ENCODE data around the gene UBE3A.
"Not testable (repeated sequence)": the region's sequence is repeated elsewhere in the genome, so short reads cannot be mapped to it uniquely, and the experiment has no call there.

The UBE3A gene

DNA sequence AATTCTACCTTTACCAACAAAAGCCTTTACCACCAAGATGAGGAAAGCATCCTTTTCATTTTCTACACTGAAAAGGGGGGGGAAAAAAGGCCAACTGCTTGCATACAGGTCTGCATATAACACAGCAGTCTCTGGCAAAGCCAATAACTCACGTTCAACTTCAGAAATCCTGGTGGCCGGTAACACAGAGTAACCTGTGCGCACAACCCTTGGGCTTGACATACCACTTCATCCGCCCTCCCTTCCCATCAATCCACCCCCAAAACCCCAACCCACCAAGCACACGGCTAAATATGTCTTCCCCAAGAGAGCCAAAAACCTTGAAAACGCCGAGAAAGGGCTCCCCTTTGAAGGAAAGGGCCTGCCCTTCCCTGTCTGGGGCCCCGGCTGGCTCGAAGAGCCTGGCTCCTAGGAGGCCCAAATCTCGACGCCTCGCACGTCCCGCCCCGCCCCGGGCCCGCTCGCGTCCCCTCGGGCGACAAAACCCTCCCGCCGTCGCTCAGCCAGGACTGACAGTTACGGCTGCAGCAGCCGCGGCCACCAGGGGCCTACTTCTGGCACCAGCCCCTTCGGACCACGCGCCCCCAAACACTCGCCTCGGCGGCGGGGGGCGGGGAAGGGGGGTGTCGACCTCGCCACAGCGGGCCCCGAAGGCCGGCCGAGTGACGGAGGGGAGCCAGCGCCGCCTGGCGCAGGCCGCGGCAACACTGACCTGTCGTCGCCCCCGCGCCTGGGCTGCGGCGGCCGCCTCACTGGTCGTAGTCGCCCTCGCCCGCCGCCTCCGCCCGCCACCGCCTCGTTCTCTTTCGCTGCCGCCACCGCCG is 835 bp downstream of the UBE3A start:
- DNase-seq = peak; percentile 24 to 36

DNA sequence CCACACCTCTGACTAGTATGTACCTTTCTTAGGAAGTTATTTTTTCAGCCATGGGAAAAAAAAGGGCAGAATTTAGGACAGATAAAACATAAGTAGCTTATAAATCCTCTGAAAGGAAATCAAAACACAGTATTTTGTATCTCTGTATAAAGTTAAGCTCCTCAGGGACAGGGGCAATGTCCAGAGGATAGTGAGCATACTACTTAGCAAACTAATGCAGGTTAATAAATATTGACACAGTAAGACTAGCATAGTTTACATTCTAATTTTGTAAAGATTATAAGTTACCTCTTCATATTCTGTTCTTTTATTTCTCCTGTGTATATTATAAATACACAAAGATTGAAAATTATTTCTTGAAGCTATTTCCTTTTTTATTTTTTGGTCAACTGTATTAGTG is 2.1 kb downstream of the UBE3A start:
- DNase-seq = no peak

- no peak for DNase-seq
Measured at GRCh38 chr15:25435474-25436243, 3.2 kb downstream of the UBE3A start.

GRCh38 chr15:25433118-25433865 is 5.5 kb downstream of the UBE3A start:
- DNase-seq = no peak

GRCh38 chr15:25431836-25432561 is 6.8 kb downstream of the UBE3A start:
- no peak for DNase-seq

DNA sequence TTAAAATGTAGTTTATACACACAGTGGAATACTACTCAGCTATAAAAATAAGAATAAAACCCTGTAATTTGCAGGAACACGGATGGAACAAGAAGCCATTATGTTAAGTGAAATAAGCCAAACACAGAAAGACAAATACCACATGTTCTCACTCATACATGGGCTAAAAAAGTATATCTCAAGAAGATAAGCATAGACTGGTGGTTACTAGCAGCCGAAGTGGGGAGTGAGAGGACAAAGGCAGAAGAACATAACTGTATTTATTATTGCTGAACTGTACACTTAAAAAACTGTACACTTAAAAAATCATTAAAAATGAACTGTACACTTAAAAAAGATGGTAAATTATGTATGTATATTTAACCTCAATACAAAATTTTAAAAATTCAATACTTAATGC is 11.0 kb downstream of the UBE3A start:
- DNase-seq = no peak

DNA sequence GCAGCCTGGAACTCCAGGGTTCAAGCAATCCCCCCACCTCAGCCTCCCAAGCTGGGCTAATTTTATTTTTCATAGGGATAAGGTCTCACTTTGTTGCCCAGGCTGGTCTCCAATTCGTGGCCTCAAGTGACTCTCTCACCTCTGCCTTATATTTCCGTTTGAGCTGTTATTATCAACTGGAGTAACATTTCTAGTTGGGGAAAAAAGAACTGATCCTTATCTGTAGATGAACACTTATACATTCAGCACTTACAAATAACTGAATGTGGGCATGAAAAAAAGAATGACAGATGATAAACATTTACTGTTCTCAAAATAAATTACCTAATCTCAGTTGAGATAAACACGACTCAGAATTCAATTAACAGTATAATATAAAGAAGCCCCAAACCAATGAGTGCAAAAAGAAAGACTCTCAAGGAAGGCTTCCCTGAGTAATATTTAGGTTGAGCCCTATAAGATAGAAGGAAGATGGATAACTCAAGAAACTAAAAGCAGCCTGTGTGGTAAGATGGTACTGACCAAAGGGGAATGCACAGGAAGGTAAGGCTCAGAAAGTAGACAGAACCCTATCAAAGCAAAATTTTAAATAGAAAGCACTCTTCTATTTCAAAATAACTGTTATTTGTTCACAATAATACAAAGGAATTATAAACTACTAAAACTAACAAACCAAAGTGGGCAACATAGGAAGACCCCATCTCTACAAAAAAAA is 11.8 kb downstream of the UBE3A start:
- no peak for DNase-seq

- no peak for DNase-seq
Measured at GRCh38 chr15:25424073-25424472, 14.8 kb downstream of the UBE3A start.

DNA sequence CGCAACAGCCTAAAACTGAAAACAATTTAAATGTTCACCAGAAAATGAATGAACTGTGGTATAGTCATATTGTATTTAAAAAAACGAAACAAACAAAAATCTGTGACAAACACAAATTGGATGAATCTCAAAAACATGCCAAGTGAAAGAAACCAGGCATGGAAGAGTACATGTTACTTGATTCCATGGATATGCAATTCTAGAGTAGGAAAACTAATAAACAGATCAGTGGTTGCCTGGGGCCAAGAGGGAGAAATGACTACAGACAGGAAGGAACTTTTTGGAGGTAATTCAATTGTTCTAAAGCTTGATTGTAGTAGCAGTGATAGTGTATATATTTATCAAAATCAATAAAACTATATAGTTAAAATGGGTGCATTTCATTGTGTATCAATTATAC is 16.8 kb downstream of the UBE3A start:
- no peak for DNase-seq

DNA sequence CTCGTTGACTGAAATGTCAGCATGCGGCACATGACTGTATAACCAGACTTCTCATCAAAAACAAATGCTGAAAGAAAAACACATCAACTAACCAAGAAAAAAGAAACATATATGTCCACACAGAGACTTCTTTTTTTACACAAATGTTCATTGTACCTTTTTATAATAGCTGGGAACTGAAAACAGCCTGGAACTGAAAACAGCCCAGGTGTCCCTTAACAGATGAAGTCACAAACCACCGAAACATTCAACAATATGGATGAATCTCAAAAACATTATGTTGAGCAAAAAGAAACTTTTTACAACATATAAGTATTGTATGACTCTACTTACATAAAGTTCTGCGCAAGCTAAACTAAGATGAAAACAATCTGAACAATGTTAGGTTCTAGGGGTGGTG is 20.6 kb downstream of the UBE3A start:
- DNase-seq = no peak

- no peak for DNase-seq
Measured at GRCh38 chr15:25417604-25418003, 21.2 kb downstream of the UBE3A start.

- DNase-seq = no peak
Measured at GRCh38 chr15:25416693-25417092, 22.1 kb downstream of the UBE3A start.

- no peak for DNase-seq
Measured at GRCh38 chr15:25415707-25416106, 23.1 kb downstream of the UBE3A start.

DNA sequence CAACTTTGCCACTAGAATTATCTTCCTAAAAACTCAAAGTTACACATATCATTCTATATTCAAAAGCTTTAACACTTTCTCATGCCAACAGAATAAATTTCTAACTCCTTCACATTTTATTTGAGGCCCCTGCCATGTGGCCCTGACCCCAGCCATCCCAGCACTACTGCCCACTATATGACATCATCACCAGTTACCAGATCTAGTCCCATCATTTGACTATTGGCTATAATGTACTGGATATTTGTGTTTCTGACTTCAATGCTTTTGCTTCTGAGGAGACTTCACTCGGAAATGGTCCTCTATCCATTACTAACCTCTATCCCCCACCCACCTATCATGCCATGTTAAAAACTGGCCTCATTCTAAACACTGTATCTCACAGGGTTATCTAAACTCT is 23.6 kb downstream of the UBE3A start:
- DNase-seq = no peak

- no peak for DNase-seq
Measured at GRCh38 chr15:25410649-25411048, 28.2 kb downstream of the UBE3A start.

DNA sequence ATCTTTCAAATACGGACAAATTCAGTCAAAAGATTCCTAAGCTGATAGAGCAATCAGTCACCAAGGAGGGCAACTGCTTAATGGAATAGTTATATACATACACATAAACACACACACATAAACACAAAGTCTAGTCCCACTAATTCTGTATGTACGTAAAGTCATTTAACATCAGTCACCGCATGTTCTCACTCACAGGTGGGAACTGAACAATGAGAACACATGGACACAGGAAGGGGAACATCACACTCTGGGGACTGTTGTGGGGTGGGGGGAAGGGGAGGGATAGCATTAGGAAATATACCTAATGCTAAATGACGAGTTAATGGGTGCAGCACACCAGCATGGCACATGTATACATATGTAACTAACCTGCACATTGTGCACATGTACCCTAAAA is 29.1 kb downstream of the UBE3A start:
- DNase-seq = not testable (repeated sequence)

DNA sequence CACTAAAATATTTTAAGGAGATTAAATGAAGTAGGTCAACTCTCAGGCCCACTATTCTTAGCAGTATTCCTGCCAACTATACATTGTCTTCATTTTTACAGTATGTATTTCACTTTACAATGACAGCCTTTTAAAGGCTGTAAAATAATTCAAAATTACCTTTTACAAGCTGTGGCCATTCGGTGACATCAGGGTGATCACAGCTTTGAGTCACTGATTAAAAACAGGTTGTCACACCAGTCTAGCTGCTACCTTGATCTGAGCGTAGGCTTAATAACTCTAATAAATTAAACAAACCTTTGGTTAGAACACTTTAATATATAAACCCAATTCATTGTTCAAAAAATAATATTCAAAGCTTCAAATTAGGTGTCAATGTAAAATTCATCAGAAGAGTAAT is 29.9 kb downstream of the UBE3A start:
- DNase-seq = no peak

DNA sequence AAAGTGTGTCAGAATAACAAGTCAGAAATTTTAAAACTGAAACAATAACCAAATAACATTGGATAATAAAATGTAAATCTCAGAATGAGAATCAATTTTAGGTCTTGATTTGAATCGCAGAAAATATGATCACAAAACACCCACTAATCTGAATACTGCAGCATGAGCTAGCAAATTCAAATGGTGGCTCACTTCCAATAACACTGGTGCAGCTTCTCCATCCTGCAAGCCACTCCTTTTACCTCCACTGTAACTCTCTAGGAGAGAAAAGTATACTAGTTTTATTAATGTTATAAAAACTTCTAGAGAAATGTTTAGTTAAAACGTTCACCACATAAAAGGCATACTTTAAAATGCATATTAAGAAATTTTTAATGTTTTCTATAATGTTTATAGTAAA is 30.4 kb downstream of the UBE3A start:
- no peak for DNase-seq

- no peak for DNase-seq
Measured at GRCh38 chr15:25407950-25408349, 30.9 kb downstream of the UBE3A start.

- no peak for DNase-seq
Measured at GRCh38 chr15:25406846-25407245, 32.0 kb downstream of the UBE3A start.

- no peak for DNase-seq
Measured at GRCh38 chr15:25406261-25406660, 32.6 kb downstream of the UBE3A start.

GRCh38 chr15:25403771-25404170 is 35.1 kb downstream of the UBE3A start:
- DNase-seq = no peak
